ENCODE data around the gene ABR. TPM values are rescaled to one million over a fixed set of nuclear protein-coding genes. Genes with fewer than 3 reads are reported as not detected.

Gene ABR
- total RNA-seq, 1 donor from 2014 or later: 92.7 TPM

- H3K79me2 ChIP-seq (ENCODE audit: low read depth): no peaks in the 10 kb centered on the region
- H3K9ac ChIP-seq: no peak overlapping the region
- no peak overlapping the region for H3K4me3 Mint-ChIP-seq
- no peaks in the 10 kb centered on the region for H3K27me3 ChIP-seq
- no peaks in the 10 kb centered on the region for H3K9me3 Mint-ChIP-seq
- H3K36me3 ChIP-seq: no peaks in the 10 kb centered on the region
- no peak overlapping the region for H2AFZ ChIP-seq (replicated peaks)
- no peaks in the 10 kb centered on the region for H3F3A ChIP-seq (ENCODE audit: low read depth)
- TF ChIP-seq EZH2 (IDR thresholded peaks at IDR 0.05): no peak
- no peak for TF ChIP-seq CTCF (IDR thresholded peaks at IDR 0.05)
- no peak for TF ChIP-seq EZH2phosphoT487 (IDR thresholded peaks at IDR 0.05)
- H3K27ac Mint-ChIP-seq: no peak overlapping the region
- H3K9me3 ChIP-seq (ENCODE audit: low read depth): no peaks in the 10 kb centered on the region
- peaks cover 37% of the 10 kb centered on the region for H3K4me1 Mint-ChIP-seq
- H3K27me3 Mint-ChIP-seq (ENCODE audit: insufficient read depth, low read depth): no peaks in the 10 kb centered on the region
- H3K27ac ChIP-seq: no peak overlapping the region
- no peak overlapping the region for H3K4me3 ChIP-seq
- H4K20me1 ChIP-seq (ENCODE audit: low read depth): peaks cover 11% of the 10 kb centered on the region
- peaks cover 6% of the 10 kb centered on the region for H3K36me3 Mint-ChIP-seq
- no peak overlapping the region for H3K4me2 ChIP-seq
- peaks cover 2% of the 10 kb centered on the region for H3K4me1 ChIP-seq
- DNase-seq (ENCODE audit: low spot score): no peak
Measured at GRCh38 chr17:1137465-1137894, 42.3 kb downstream of the ABR start.

- Mint-ChIP-seq H3K36me3 (peaks cover 6% of the 10 kb centered on the region), H3K27ac (peak overlapping the region; percentile 85), H3K4me3 (no peak overlapping the region), H3K27me3 (ENCODE audit: insufficient read depth, low read depth) (peaks cover 3% of the 10 kb centered on the region), H3K4me1 (peaks cover 33% of the 10 kb centered on the region), H3K9me3 (peaks cover 3% of the 10 kb centered on the region)
- Histone ChIP-seq H4K20me1 (ENCODE audit: low read depth) (peaks cover 4% of the 10 kb centered on the region), H3K4me2 (no peak overlapping the region), H2AFZ (replicated peaks) (no peak overlapping the region), H3K4me1 (no peaks in the 10 kb centered on the region), H3K4me3 (no peak overlapping the region), H3F3A (ENCODE audit: low read depth) (no peaks in the 10 kb centered on the region), H3K27ac (no peak overlapping the region), H3K36me3 (no peaks in the 10 kb centered on the region), H3K9ac (no peak overlapping the region), H3K9me3 (ENCODE audit: low read depth) (no peaks in the 10 kb centered on the region), H3K79me2 (ENCODE audit: low read depth) (no peaks in the 10 kb centered on the region), H3K27me3 (no peaks in the 10 kb centered on the region)
- no peak for TF ChIP-seq EZH2 (IDR thresholded peaks at IDR 0.05)
- no peak for TF ChIP-seq EZH2phosphoT487 (IDR thresholded peaks at IDR 0.05)
- TF ChIP-seq CTCF (IDR thresholded peaks at IDR 0.05): no peak
- no peak for DNase-seq (ENCODE audit: low spot score)
Measured at GRCh38 chr17:1136748-1137147, 43.0 kb downstream of the ABR start.

- H3K27ac Mint-ChIP-seq: peak overlapping the region; percentile 66
- Histone ChIP-seq H3K9ac (no peak overlapping the region), H3K9me3 (ENCODE audit: low read depth) (no peaks in the 10 kb centered on the region), H3F3A (ENCODE audit: low read depth) (no peaks in the 10 kb centered on the region), H4K20me1 (ENCODE audit: low read depth) (peaks cover 6% of the 10 kb centered on the region), H3K27me3 (no peaks in the 10 kb centered on the region), H2AFZ (replicated peaks) (no peak overlapping the region), H3K4me1 (no peaks in the 10 kb centered on the region), H3K4me3 (no peak overlapping the region), H3K36me3 (no peaks in the 10 kb centered on the region), H3K27ac (no peak overlapping the region), H3K4me2 (no peak overlapping the region), H3K79me2 (ENCODE audit: low read depth) (no peaks in the 10 kb centered on the region)
- TF ChIP-seq EZH2phosphoT487 (IDR thresholded peaks at IDR 0.05): no peak
- TF ChIP-seq CTCF (IDR thresholded peaks at IDR 0.05): no peak
- TF ChIP-seq EZH2 (IDR thresholded peaks at IDR 0.05): no peak
- H3K4me3 Mint-ChIP-seq: no peak overlapping the region
- peaks cover 3% of the 10 kb centered on the region for H3K27me3 Mint-ChIP-seq (ENCODE audit: insufficient read depth, low read depth)
- peaks cover 30% of the 10 kb centered on the region for H3K4me1 Mint-ChIP-seq
- no peak for DNase-seq (ENCODE audit: low spot score)
- peaks cover 3% of the 10 kb centered on the region for H3K9me3 Mint-ChIP-seq
- peaks cover 8% of the 10 kb centered on the region for H3K36me3 Mint-ChIP-seq
Measured at GRCh38 chr17:1134634-1135324, 45.0 kb downstream of the ABR start.
